ENCODE results near the gene BGLAP.

DNA sequence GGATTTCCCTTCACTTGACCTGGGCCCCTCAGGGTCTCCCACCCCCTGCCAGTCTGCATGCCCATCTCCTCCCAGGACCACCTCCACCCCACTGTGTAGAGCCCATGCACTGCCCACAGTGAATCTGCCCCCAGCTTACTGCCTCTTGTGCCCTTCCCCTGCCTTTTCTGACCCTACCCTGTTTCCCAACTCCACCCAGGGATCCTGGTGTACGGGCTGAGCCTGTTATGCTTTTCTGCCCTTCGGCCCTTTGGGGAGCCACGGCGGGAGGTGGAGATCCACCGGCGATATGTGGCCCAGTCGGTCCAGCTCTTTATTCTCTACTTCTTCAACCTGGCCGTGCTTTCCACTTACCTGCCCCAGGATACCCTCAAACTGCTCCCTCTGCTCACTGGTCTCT is 44.1 kb downstream of the BGLAP start:
- TF ChIP-seq POLR2AphosphoS5 (IDR thresholded peaks at IDR 0.05) (no peak), EP300 (conservative IDR thresholded peaks at IDR 0.05; ENCODE audit: poor library complexity, severe bottlenecking) (no peak)
- TF ChIP-seq, protein P1, sequence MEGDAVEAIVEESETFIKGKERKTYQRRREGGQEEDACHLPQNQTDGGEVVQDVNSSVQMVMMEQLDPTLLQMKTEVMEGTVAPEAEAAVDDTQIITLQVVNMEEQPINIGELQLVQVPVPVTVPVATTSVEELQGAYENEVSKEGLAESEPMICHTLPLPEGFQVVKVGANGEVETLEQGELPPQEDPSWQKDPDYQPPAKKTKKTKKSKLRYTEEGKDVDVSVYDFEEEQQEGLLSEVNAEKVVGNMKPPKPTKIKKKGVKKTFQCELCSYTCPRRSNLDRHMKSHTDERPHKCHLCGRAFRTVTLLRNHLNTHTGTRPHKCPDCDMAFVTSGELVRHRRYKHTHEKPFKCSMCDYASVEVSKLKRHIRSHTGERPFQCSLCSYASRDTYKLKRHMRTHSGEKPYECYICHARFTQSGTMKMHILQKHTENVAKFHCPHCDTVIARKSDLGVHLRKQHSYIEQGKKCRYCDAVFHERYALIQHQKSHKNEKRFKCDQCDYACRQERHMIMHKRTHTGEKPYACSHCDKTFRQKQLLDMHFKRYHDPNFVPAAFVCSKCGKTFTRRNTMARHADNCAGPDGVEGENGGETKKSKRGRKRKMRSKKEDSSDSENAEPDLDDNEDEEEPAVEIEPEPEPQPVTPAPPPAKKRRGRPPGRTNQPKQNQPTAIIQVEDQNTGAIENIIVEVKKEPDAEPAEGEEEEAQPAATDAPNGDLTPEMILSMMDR (IDR thresholded peaks at IDR 0.05; ENCODE audit: poor library complexity, severe bottlenecking) = no peak
